8988T (cell line): Measurements from ENCODE around the gene PAMR1.

Experiments used
- DNase-seq: peaks from one replicate; pipeline ENCODE4 v3.0.0; 2011

Gene PAMR1

GRCh38 chr11:35491231-35491871 lies 34.1 kb downstream of the PAMR1 start:
- DNase-seq, result no peak

DNA sequence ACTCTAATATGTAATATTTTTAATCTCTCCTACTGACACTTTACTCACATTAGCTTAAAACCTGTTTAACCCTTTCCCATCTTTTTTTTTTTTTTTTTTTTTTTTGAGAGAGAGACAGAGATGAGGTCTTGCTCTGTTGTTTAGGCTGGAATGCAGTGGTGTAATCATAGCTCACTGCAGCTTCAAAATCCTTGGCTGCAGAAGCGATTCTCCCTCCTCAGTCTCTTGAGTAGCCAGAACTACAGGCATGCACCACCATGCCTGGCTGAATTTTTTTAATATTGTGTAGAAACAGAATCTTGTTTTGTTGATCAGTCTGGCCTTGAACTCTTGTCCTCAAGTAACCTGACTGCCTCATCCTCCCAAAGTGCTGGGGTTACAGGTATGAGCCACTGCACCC lies 37.3 kb downstream of the PAMR1 start:
- no peak for DNase-seq

DNA sequence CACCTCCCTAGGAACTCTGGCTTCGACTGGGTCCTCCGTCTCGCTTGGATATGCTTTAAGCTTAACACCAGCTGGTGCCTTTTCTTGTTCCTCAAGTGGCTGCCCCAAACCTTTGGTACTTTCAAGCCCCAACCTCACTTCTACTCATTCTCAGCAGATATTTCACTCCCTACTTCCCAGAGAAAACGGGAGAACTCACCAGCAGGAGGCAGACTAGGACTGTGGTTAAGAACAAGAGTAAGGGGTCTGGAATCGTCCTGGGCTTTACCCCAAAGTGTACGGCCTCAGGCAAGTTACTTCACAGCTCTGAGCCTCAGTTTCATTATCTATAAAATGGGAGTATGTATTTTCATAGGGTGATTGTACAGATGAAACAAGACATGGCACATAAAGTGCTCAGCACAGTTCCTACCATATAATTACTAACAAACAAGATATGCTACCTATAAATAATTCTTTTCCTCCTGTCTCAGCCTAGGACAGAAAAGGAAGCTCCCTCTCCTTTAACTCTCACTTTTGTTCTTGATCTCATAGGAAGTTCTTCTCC lies 37.8 kb downstream of the PAMR1 start:
- DNase-seq, result peak; percentile 26

- no peak for DNase-seq
These were observed 38.5 kb downstream of the PAMR1 start for GRCh38 chr11:35486934-35487333.

DNA sequence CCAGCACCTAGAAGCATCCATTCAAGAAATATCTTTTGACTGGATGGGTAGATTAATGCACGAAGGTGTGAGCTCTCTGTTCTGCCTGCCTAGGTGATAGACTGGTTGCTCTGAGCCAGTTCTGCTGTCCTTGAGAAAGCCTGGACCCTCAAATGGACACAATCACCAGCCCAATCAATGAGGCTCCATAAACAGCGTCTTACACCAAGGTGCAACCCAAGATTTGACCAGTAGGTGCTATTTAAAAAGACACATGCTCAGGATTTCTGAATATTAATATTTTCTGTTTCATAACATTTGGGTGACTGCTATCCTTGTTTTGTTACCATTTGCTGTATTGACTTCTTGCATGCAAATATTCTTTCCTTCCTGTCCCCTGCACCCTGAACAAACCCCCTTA lies 39.0 kb downstream of the PAMR1 start:
- DNase-seq, result no peak

DNA sequence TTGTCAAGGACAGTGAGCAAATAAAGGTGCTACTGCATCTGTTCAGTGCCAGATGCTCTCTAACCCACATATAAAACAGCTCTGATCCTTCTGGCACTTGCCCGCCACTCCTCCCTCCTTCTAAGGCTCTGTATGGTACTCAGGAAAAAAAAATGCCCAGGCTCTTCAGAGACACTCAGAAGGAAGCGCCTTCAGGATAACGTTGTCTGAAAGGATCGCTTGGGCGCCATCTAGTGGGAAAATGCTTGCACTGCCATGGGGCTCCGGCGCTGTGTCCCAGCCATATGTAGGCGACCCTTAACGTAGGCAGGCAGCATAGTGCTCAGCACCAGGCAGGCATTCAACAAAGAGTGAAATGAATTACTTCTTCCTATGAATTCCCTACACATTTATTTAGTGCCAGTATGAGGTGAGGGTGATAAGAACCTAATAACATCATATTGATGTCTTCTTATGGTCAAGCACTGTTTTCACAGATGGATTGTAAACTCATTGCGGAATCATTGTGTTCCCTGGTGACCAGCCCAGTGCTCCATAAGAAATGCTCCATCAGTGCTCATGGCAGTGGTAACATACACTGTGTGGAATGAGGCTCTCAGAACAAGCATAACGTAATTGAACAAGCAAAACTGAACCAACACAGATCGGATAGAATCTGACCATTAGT lies 39.6 kb downstream of the PAMR1 start:
- peak; percentile 47 for DNase-seq

DNA sequence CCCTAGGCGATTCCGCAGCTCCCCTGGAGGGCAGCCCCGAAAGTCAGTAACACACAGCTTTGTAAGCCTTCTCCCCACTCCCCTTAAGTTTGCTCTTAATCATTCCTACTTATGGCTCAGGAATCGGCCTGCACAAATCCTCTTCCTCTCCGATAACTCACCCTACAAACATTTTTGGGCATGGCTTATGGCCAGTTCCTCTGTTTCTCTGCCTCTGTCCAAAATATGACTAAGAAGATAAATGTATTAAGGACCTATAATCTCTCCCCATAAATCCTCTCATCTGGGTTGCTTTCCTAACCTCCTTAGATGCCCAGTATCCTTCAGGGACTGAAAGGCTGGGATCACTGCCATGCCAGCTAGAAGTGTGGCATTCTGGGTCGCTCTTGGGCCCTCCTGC lies 41.0 kb downstream of the PAMR1 start:
- no peak for DNase-seq

DNA sequence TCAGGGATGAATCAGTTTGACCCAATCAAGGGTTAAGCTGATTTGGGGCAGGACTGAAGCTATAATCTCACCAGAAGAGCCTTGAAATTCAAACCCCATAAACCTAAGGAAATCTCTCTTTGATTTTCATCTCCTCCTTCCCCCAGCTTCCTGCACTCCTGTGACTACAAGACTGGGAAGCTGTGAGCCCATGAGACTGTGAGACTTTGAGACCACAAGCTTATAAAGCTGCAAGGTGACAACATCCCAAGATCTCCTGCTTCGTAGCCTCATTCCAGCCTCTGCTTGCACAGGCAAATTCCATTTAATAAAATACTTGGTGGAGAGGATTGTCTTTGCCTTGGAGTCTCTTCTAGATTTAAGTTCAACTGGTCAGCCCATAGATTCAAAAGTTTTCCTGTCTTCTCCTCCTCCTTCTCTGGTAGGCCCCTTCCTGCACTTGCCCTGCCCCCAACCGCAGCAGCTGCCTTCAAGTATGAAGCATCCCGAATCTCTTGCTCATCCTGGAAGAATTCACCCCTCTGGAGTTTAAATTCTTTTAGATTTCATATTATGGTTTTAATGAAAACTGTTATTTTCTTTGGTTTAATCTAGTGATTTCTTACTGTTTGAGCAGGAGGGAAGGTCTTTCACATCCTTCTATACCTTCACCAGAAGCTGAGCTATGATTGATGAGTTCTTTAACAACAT lies 42.1 kb downstream of the PAMR1 start:
- DNase-seq, result no peak

DNA sequence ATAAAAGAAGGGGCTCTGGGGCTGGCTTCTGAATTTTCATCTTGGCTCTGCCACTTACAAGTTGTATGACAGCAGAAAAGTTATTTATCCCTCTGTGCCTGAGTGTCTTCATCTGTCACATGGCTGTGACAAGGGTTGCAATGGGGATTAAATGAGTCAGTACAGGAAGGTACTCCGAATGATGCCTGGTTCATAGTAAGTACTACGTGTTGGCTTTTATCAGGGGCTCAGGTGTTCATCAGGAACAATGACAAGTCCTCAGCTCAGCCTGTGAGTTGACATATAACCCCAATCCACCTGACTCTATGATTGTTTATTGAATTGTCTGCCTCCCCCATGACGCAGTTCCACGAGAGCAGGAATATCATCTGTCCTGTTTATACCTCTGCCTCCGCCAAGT lies 45.7 kb downstream of the PAMR1 start:
- DNase-seq, result no peak

DNA sequence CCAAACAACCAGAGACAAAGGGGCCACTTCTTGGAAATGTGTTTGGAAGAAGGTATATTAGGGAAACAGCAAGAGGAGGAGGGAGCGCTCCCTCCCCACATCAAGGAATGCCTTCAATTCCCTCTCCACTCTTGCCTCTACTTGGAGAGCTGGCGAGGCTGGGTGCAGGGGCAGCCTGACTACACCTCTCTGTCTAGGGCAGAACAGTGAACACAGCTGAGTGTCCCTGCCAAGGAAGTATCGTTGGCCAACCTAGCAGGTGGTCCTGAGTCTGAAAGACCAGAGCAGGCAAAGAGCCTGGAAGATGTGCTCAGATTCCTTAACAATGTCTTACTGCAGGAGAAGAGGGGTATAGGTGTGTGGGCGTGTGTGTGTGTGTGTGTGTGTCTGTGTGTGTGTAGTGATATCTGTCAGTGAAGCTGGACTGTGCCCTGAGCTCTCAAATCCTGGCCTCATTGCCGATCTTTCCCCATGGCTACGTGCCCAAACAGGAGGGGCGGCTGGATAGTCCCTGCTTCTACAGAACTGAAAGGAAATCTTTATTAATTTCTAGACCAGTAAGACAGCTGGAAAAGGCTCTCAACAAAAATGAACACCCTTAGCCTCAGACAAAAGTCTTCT lies 46.8 kb downstream of the PAMR1 start:
- no peak for DNase-seq

DNA sequence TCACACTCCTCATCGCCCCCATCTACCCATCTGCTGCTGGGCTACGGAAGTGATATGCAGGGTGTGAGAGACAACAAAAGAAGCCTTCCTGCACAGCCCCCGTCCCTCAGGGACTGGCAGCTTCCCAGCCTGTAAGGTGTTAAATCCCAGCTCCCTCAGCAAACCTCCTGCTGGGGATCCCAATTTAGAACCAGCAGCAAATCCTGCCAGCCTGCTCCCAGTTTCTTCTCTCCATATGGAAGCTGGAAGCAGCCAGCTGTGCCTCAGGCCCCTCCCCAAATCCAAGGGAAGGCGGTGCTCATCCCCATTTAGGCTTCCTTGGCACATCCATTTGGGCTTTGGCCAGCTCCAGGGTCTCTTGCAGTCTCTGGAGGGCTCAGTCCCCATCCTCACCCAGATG lies 47.5 kb downstream of the PAMR1 start:
- DNase-seq, result no peak

DNA sequence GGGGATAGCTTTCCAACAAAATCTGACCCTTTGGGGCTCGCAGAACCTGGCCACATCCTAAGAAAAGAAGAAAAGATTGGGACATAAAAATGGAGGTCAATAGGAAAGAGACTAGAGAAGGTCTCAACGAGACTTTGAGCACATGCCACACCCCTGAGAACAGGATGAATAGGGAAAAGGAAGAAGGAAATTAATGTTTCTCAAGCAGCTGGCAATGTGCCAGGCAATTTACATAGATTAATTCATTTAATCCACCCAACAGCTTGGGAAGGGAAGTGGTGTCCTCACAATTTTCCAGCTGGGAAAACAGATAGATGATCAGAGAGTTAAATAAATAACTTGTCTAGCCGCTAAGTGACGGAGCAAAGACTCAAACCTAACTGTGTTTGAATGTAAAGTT lies 50.7 kb downstream of the PAMR1 start:
- no peak for DNase-seq

DNA sequence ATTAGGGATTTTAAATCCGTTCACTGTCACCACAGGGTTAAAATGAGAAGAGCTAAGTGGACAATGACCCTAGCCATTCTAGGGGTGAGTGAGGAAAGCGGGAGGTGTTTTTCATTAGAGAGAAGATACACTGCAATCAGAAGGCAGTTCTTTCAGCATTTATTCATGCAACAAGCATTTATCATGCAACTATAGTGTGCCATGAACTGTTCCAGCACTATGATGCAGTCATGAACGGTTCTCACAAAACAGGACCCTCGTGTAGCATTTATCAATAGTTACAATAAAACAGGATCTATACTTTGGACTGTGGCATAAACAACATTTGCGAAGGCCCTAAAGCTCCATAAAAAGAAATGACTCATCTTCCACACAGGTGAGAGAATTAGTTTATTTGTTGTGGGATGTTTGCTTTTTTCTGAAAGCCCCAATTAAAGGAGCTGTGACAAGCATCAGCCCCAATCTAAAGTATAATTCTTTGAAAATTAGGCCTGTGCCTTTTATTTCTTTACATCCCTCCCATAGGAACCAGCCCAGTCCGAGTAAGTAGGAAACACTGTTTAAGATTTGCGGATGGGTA lies 51.5 kb downstream of the PAMR1 start:
- no peak for DNase-seq

DNA sequence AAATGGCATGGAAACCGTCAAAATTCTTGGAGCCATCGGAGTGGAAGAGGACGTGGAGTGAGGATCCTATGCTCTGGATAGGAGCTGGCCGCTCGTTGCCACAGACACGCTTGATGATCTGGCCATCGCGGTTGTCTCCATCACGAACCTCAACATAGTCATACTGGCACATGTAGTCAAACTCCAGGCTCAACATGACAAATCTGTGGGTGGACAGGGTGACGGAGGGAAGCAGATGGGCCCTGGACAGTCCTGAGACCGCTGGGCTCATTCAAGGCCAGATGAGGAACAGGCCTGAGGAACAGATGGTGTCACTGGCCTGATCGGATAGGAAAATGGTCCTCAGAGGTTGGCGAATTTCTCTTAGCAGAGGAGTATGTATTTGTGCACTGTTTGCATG lies 54.8 kb downstream of the PAMR1 start:
- no peak for DNase-seq

GRCh38 chr11:35466058-35466457 lies 59.4 kb downstream of the PAMR1 start:
- no peak for DNase-seq

DNA sequence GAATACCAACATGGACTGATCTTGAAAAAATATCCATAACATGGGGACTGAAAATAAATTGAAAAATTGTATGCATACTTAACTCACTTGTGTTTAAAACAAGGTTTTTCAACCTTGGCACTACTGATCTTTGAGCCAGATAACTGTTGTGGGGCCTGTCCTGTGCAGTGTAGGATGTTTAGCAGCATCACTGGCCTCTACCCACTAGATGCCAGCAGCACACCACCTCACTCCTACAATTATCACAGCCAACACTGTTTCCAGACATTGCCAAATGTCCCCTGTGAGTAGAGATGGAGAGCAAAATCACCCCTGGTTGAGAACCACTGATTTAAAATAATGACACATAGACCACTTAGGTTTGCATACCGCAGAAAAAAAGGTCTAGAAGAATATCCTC lies 61.1 kb downstream of the PAMR1 start:
- no peak for DNase-seq

DNA sequence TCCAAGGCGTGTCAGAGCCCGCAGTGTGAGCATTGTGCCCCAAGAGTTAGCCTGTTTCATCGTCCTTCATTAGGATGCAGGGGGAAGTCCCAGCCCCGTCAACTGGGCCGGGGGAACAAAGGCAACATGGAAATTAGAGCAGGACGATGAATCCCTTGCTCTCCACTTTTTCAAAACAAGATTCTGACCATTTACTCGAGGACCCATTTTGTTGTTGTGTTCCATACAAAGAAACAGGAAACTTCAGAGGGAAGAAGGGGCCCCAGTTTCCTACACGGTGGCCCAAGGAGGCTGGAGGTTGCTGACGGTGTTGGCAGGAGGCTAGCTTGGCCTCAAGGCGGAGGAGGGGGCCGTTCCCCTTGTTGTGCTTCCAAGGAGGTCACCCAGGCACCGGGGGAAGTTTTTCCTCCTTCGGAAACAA lies 62.1 kb downstream of the PAMR1 start:
- DNase-seq, result no peak

DNA sequence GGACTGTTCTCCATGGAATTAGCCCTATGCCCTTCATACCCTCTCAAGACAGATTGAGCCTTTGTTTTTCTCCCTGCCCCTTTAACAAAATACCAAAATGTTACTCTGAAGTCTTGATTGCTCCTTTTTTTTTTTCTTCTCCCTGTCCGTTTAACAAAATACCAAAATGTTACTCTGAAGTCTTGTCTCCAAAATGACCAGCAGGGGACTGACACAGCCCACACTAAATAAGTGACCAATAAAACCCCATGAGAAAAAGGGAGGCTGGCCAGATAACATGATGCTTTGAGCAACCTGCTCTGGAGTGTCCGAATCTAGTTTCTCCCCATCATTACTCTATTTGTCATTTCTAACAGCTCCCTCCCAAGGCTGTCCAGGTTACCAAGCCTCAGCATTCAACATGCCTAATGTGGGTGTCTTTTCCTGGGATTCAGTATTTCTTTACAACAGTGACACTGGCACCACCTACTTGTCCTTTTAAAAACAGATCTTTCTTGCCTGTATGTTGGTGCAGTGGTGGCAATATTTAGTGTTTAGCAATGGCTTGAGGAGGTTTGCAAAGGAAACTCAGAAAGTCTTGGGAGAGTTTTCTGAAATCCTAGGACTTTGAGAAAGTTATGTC lies 63.4 kb downstream of the PAMR1 start:
- DNase-seq, result no peak

GRCh38 chr11:35459489-35459888 lies 65.9 kb downstream of the PAMR1 start:
- DNase-seq, result no peak

DNA sequence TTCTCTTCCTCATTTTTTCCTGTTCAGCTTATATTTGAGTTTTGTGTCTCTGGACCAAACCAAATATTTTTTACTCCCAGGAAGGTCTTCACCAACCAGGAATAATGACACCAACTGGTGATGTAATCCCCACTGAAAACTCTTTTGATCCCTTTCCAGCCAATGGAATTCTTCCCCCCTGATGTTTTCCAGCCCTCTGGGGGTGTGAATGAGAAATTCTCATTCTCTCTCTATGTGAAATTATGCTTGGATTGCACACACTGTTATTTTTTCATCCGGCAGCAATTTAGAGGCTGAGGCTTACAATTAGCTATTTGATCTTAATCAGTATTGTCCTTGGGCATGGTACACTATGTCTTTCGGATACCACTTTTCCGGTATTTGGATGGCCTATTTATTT lies 66.6 kb downstream of the PAMR1 start:
- no peak for DNase-seq

DNA sequence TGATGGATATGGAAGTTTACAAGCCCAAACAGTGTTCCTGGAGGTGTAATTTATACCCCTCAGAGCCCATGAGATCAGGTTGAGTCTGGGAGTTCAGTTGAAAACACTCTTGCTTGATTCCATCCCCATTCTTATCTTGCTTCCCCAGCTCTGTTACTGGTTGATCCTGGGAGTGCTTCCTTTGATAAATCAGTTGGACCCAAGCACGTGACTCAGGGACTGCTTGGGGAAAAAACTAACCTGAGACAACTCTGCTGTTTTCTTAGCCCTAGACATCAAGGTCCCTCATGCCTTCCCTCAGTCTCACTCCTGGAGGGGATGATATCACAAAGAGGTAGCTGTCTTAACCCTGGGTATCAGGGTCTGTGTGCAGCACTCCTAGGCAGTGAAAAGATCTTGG lies 71.1 kb downstream of the PAMR1 start:
- DNase-seq, result no peak

GRCh38 chr11:35436581-35437250 lies 88.7 kb downstream of the PAMR1 start:
- DNase-seq, result no peak
